OCI-LY7 (cell line): ENCODE data around the gene RALA. TPM values are rescaled to one million over a fixed set of nuclear protein-coding genes. Genes with fewer than 3 reads are reported as not detected.

ENCODE experiments used
- BruUV-seq: library from RNA; stranded (reverse); fragments of 400-500 nt; replicated peaks from 2 replicates; lab custom pipeline; 2021; lab: Mats Ljungman, UMichigan
- CTCF ChIA-PET: fragments of 300-600 bp; sonication (Branson Sonifier 250); formaldehyde crosslinking; loops from one replicate; lab custom pipeline; 2022; ENCODE audit warnings: antibody characterized with exemption; ENCODE audit not compliant: unreplicated experiment; lab: Charles Lee
- POLR2A ChIA-PET: fragments of 300-600 bp; sonication (Branson Sonifier 250); formaldehyde crosslinking; loops from one replicate; lab custom pipeline; 2022; ENCODE audit warnings: antibody characterized with exemption; lab: Charles Lee
- DNase-seq: peaks from one replicate; pipeline ENCODE4 v3.0.0-alpha.2; 2015; ENCODE audit warnings: low spot score
- H2AFZ ChIP-seq: fragments of 200-600 bp; sonication (generic), shearing (Covaris generic); 2 replicates; pipeline ENCODE4 v1.6.1; 2014; ENCODE audit warnings: mild to moderate bottlenecking, antibody characterized with exemption, low read length, moderate library complexity
- H3K27ac ChIP-seq: fragments of 200-600 bp; sonication (generic); 2 replicates; pipeline ENCODE4 v1.5.1; 2014; ENCODE audit warnings: mixed run types, low read depth, mild to moderate bottlenecking, moderate library complexity, low read length, inconsistent platforms; ENCODE audit not compliant: poor library complexity, severe bottlenecking
- H3K36me3 ChIP-seq: fragments of 200-600 bp; sonication (generic); 2 replicates; pipeline ENCODE4 v1.6.1; 2014; ENCODE audit warnings: mild to moderate bottlenecking, antibody characterized with exemption, low read length, moderate library complexity, mixed read lengths; ENCODE audit not compliant: insufficient read depth
- H3K4me1 ChIP-seq: fragments of 200-600 bp; sonication (generic); 2 replicates; pipeline ENCODE4 v1.5.1; 2014; ENCODE audit warnings: mild to moderate bottlenecking, low read length; ENCODE audit not compliant: insufficient read depth, poor library complexity, severe bottlenecking
- H3K4me2 ChIP-seq: fragments of 200-600 bp; sonication (generic); 2 replicates; pipeline ENCODE4 v1.6.1; 2014; ENCODE audit warnings: mild to moderate bottlenecking, low read length
- H3K4me3 ChIP-seq: fragments of 200-600 bp; sonication (generic); 2 replicates; pipeline ENCODE4 v1.5.1; 2014; ENCODE audit warnings: mild to moderate bottlenecking, low read depth, low read length; ENCODE audit not compliant: poor library complexity, severe bottlenecking
- H3K79me2 ChIP-seq: fragments of 200-600 bp; sonication (generic); 2 replicates; pipeline ENCODE4 v1.6.1; 2016; ENCODE audit warnings: low read depth, mild to moderate bottlenecking, low read length, moderate library complexity, mixed read lengths; ENCODE audit not compliant: insufficient read depth
- H3K9me2 ChIP-seq: fragments of 200-600 bp; sonication (generic); 2 replicates; pipeline ENCODE4 v1.6.1; 2016; ENCODE audit warnings: mild to moderate bottlenecking, low read length, mixed read lengths; ENCODE audit not compliant: insufficient read depth
- H3K9me3 ChIP-seq: fragments of 200-600 bp; sonication (generic); 2 replicates; pipeline ENCODE4 v1.6.1; 2014; ENCODE audit warnings: mild to moderate bottlenecking, mixed run types, low read length, mixed read lengths
- H4K20me1 ChIP-seq: fragments of 200-600 bp; sonication (generic); 2 replicates; pipeline ENCODE4 v1.6.1; 2014; ENCODE audit warnings: mild to moderate bottlenecking, antibody characterized with exemption, low read length, moderate library complexity, mixed read lengths; ENCODE audit not compliant: insufficient read depth
- EZH2phosphoT487 ChIP-seq: fragments of 200-600 bp; sonication (generic); IDR thresholded peaks from 2 replicates; pipeline ENCODE4 v1.6.1; 2018; ENCODE audit warnings: low read depth, borderline replicate concordance, mild to moderate bottlenecking, mixed run types, antibody characterized with exemption, low read length, moderate library complexity, mixed read lengths
- intact Hi-C: fragments of 100-400 bp; cut with micrococcal nuclease; formaldehyde crosslinking; loops from one replicate; pipeline ENCODE4 v1.10.0; 2022; ENCODE audit not compliant: unreplicated experiment
- total RNA-seq, 2 experiments: library from RNA; depleted of rRNA in 1 of 2; stranded (reverse); fragments of >200 nt in 1 of 2; shearing (Covaris generic) in 1 of 2; gene quantifications; 2 replicates each; pipeline ENCODE4 v1.2.3, GENCODE V29; 2014 to 2022
- TF ChIP-seq, protein P1 (sequence below): fragments of 200-600 bp; sonication (generic); conservative IDR thresholded peaks from 2 replicates; pipeline ENCODE4 v1.5.1; 2014; ENCODE audit warnings: mild to moderate bottlenecking, antibody characterized with exemption, low read length, moderate library complexity, mixed read lengths

The RALA gene
- total RNA-seq, 2 experiments from 2014 or later: 6.4 to 31.0 TPM

DNA sequence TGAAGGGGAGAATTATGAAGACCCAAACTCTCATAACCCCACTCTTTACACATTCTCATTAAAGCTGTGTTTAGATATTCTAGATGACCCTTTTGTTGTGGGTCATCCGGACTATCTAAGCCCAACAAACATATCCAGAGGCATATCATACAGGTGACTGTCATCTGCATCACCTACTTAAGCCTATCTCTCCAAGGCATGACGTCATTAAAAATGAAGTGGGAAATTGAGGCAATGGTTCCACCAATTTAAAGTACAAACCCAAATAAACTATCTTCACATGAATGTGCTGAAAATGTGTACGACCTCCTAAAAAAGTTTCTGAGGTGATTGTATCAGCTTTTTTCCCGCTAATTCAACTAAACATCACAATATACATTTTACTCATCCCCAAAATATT, 4.5 kb upstream of the RALA start:
- no peaks in the 10 kb centered on the region for H3K9me2 ChIP-seq
- TF ChIP-seq, protein P1, sequence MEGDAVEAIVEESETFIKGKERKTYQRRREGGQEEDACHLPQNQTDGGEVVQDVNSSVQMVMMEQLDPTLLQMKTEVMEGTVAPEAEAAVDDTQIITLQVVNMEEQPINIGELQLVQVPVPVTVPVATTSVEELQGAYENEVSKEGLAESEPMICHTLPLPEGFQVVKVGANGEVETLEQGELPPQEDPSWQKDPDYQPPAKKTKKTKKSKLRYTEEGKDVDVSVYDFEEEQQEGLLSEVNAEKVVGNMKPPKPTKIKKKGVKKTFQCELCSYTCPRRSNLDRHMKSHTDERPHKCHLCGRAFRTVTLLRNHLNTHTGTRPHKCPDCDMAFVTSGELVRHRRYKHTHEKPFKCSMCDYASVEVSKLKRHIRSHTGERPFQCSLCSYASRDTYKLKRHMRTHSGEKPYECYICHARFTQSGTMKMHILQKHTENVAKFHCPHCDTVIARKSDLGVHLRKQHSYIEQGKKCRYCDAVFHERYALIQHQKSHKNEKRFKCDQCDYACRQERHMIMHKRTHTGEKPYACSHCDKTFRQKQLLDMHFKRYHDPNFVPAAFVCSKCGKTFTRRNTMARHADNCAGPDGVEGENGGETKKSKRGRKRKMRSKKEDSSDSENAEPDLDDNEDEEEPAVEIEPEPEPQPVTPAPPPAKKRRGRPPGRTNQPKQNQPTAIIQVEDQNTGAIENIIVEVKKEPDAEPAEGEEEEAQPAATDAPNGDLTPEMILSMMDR: no peak
- no peak for TF ChIP-seq EZH2phosphoT487
- H3K4me2 ChIP-seq: no peak overlapping the region
- ChIA-PET CTCF (no interaction called here), POLR2A (no interaction called here)
- H3K27ac ChIP-seq: no peak overlapping the region
- H2AFZ ChIP-seq: no peak overlapping the region
- intact Hi-C loops: no loop called here
- no TSS peak for BruUV-seq
- H3K9me3 ChIP-seq: no peaks in the 10 kb centered on the region
- no peaks in the 10 kb centered on the region; the same call in 1 of the 2 replicates for H3K79me2 ChIP-seq
- no peak overlapping the region for H3K4me3 ChIP-seq
- no peaks in the 10 kb centered on the region for H3K36me3 ChIP-seq
- peaks cover 14% of the 10 kb centered on the region for H3K4me1 ChIP-seq
- DNase-seq: no peak
- no peaks in the 10 kb centered on the region for H4K20me1 ChIP-seq

DNA sequence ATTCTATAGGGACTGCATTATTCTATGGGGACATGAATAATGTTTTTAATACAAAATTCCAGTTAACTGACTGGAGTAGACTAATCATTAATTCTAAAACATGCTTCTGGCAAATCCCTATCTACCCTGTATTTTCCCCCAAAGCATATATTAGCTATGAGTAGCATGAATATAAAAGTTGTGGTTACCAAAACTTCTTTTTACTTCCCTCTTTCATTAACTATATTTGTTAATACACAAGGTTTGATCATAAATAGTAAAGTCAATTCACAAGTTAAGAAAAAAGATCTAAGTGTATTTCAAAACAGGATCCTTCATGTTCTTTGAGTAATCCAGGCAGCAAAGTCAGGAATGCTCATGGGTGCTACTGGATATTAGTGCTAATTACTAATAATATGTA, 2.9 kb upstream of the RALA start:
- Histone ChIP-seq H3K9me2 (no peaks in the 10 kb centered on the region), H3K9me3 (no peaks in the 10 kb centered on the region), H3K36me3 (no peaks in the 10 kb centered on the region), H3K79me2 (peaks cover 15% of the 10 kb centered on the region), H3K4me2 (no peak overlapping the region), H3K4me1 (peaks cover 24% of the 10 kb centered on the region), H4K20me1 (peaks cover 13% of the 10 kb centered on the region), H2AFZ (no peak overlapping the region), H3K4me3 (no peak overlapping the region), H3K27ac (no peak overlapping the region)
- no peak for DNase-seq
- BruUV-seq: no TSS peak
- TF ChIP-seq, protein P1: no peak
- TF ChIP-seq EZH2phosphoT487: no peak
- intact Hi-C loops: loop anchor here (5.0 kb wide), 2 partner anchors 127 to 512 kb away; partner anchors contain the start of gene MPLKIP
- ChIA-PET CTCF (interaction anchor here (0.7 to 1.1 kb wide), 2 partner anchors 40 to 113 kb away, joined by 3 read pairs; no protein-coding TSS in a partner anchor), POLR2A (interaction anchor here (0.6 to 0.7 kb wide), 2 partner anchors 15 to 54 kb away, joined by 3 read pairs; partner anchors contain the start of gene YAE1)

DNA sequence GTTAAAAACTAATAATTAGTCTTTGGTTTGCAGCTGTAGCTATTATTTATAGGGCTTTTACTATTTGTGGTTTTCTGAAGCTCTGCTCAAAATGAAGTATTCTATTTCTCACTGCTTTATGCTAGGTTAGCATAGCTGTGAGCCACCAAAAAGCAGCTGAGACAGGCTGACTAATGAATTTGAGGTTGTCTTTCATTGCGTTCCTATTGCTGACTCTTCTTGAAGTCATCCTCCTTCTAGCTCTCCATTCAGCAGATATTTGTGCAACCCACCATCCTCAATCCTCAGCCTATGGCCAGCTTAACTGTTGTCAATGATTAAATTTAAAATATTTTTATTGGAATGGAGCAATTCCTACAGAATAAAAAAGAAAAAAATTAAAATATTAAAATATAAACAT, 2.1 kb upstream of the RALA start:
- H3K27ac ChIP-seq: no peak overlapping the region
- H3K9me3 ChIP-seq: no peaks in the 10 kb centered on the region
- H3K36me3 ChIP-seq: no peaks in the 10 kb centered on the region
- peaks cover 18% of the 10 kb centered on the region for H4K20me1 ChIP-seq
- H3K4me3 ChIP-seq: no peak overlapping the region
- peaks cover 27% of the 10 kb centered on the region for H3K4me1 ChIP-seq
- no peak overlapping the region for H2AFZ ChIP-seq
- intact Hi-C loops: loop anchor here (5.0 kb wide), 2 partner anchors 126 to 511 kb away; partner anchors contain the start of gene MPLKIP
- BruUV-seq: no TSS peak
- peaks cover 23% of the 10 kb centered on the region for H3K79me2 ChIP-seq
- TF ChIP-seq, protein P1: no peak
- no peak for TF ChIP-seq EZH2phosphoT487
- no peak for DNase-seq
- CTCF ChIA-PET: interaction anchor here (0.7 to 1.1 kb wide), 2 partner anchors 40 to 112 kb away, joined by 3 read pairs; no protein-coding TSS in a partner anchor
- H3K9me2 ChIP-seq: no peaks in the 10 kb centered on the region
- POLR2A ChIA-PET: interaction anchor here (0.6 to 0.9 kb wide), 3 partner anchors 55 to 504 kb away, joined by 3 read pairs; partner anchors contain the start of gene YAE1
- H3K4me2 ChIP-seq: no peak overlapping the region
